Stimulated activated CD8-positive, alpha-beta memory T cell treated with anti-CD3 and anti-CD28 coated beads, Interleukin-15, amount 100 ng/mL, for 4 hours (primary cell): ENCODE measurements around the gene SLC25A2.
"Not testable (repeated sequence)": the region's sequence is repeated elsewhere in the genome, so short reads cannot be mapped to it uniquely, and the experiment has no call there.

Experiments
- DNase-seq, 2 donors: peaks; one replicate each; pipeline ENCODE4 v3.0.0-alpha.2; 2020; ENCODE audit warnings: low read depth in 2 of 2

SLC25A2 gene

GRCh38 chr5:141303756-141304155 is at the start of gene SLC25A2:
SLC25A2 (minus strand) TSS chr5:141304049; CDS start chr5:141303865, 184 bp downstream.
- no peak for DNase-seq

- no peak for DNase-seq
Measured at GRCh38 chr5:141351591-141351990, 47.7 kb upstream of the SLC25A2 start.

GRCh38 chr5:141349917-141350619 is 46.2 kb upstream of the SLC25A2 start, which contains the start of gene PCDHGB1:
PCDHGB1 (plus strand) TSS chr5:141350099; CDS start chr5:141350261, 162 bp downstream.
- no peak for DNase-seq

- DNase-seq, result not testable (repeated sequence)
Measured at GRCh38 chr5:141346017-141346416, 42.2 kb upstream of the SLC25A2 start.

GRCh38 chr5:141345327-141345726 is 41.5 kb upstream of the SLC25A2 start:
- DNase-seq, result no peak

- DNase-seq, result no peak
Measured at GRCh38 chr5:141343953-141344463, 40.2 kb upstream of the SLC25A2 start.

GRCh38 chr5:141343242-141343952 is 39.5 kb upstream of the SLC25A2 start, which contains the start of gene PCDHGA3:
PCDHGA3 (plus strand) TSS chr5:141343829; CDS start chr5:141344034, 205 bp downstream.
- no peak for DNase-seq

GRCh38 chr5:141342773-141343172 is 38.9 kb upstream of the SLC25A2 start:
- DNase-seq, result no peak

- DNase-seq, result not testable (repeated sequence)
Measured at GRCh38 chr5:141340781-141341354, 37.0 kb upstream of the SLC25A2 start.

GRCh38 chr5:141338538-141339306 is 34.9 kb upstream of the SLC25A2 start, which contains the start of gene PCDHGA2:
PCDHGA2 (plus strand) TSS chr5:141338760.
- no peak for DNase-seq

GRCh38 chr5:141332571-141332970 is 28.7 kb upstream of the SLC25A2 start:
- not testable (repeated sequence) for DNase-seq

GRCh38 chr5:141330299-141331080 is 26.6 kb upstream of the SLC25A2 start, which contains the start of gene PCDHGA1:
PCDHGA1 (plus strand) TSS chr5:141330514.
- no peak for DNase-seq

- DNase-seq, result no peak
Measured at GRCh38 chr5:141328231-141328630, 24.4 kb upstream of the SLC25A2 start.

GRCh38 chr5:141326088-141326854 is 22.4 kb upstream of the SLC25A2 start:
- DNase-seq, result peak; percentile 30 to 43

GRCh38 chr5:141322261-141322660 is 18.4 kb upstream of the SLC25A2 start:
- no peak for DNase-seq

GRCh38 chr5:141320225-141321169 is 16.6 kb upstream of the SLC25A2 start, which contains the start of gene TAF7:
TAF7 (minus strand) TSS chr5:141320784; CDS start chr5:141320044, 740 bp downstream.
- peak; percentile 85 to 86 for DNase-seq

GRCh38 chr5:141319699-141320098 is 15.8 kb upstream of the SLC25A2 start:
- no peak for DNase-seq

GRCh38 chr5:141319202-141319601 is 15.4 kb upstream of the SLC25A2 start:
- DNase-seq, result no peak
